Activated gamma-delta T cell treated with Interleukin-2 at 50 U/mL for 16 hours (primary cell): ENCODE data around the gene WDFY1.

Source experiments
- DNase-seq: peaks from one replicate; pipeline ENCODE4 v3.0.0-alpha.2; 2020

WDFY1 gene

DNA sequence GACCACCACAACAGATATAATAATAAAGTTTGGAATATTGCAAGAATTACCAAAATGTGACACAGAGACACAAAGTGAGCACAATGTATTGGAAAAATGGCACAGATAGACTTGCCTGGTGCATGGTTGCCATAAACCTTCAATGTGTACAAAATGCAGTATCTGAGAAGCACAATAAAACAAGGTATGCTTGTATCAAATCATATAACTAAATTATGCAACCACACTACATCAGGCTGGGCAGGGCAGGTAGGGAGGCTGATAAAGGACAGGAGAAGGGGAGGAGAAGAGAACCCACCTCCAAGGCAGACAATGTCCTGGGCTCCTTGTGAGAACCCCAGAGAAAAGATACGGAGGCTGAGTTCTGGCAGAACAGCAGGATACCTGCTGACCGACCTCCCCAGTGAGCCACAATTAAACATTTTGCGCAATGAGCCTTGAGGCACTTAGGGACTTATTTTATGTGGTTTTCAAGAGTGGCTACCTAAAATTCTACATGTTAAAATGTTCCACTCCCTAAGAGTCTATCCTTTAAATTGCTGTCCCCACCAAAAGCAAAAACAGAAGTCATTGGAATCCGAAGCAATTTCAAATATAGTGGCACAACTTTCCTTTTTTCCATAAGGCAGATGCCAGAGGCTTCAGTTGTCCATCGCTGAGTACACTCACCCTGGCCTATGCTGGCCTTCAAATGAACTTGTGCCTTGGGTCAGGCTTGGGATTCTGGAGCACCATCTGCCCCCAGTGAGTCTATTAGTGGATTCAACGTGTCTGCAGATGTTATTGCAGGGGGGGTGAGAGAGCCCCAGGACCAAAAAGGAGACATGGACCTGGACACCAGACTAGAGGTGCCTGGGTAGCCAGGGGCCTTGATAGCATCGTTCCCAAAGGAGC lies 16.8 kb downstream of the WDFY1 start:
- no peak for DNase-seq

DNA sequence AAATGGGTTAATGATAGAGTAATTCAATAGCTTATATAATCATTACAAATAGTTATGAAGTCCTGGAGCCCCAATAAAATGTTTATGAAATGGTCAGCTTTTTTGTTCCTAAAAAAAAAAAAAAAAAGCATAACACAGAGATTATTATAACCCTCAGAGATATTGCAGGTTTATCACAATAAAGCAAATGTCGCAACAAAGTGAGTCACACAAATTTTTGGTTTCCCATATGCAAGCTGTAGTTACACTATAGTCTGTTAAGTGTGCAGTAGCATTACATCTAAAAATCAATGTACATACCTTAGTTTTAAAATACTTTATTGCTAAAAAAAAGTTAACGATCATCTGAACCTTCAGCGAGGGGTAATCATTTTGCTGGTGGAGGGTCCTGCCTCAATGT lies 20.0 kb downstream of the WDFY1 start:
- DNase-seq: no peak

DNA sequence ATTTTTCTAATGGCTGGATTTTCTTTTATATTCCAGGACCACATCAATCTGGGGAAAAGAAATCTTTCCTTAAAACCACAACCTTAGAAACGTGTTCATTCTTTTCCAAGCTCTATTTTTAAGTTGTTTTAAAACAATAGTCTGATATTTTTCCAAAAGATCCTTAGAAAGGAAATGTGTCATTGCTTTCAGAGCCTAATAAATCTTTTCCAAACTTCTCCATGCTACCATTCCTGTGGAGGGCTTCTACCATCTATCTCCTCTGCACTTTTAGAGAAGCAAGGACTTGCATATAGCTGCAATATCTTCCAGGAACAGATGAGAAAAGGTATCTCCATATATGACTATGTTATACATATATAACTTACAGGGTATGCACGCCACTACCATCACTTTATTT lies 21.2 kb downstream of the WDFY1 start:
- no peak for DNase-seq

DNA sequence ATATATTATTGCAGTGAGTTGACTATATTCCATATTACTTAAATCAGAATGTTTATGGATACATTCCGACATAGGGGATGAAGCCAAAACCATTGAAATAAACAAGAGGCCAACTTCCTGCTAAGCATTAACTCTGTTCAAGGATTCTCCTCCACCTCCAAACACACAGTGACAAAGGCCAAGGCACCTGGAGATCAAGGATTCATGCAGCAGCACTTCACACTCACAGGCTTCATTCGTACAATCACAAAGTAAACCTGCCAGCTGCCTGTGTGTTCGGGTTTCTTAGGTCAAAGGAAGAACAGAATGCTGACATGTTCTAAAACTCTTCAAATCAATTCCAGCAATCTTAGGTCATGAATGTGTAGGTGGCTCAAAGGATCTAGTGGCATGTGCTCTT lies 22.8 kb downstream of the WDFY1 start:
- no peak for DNase-seq

DNA sequence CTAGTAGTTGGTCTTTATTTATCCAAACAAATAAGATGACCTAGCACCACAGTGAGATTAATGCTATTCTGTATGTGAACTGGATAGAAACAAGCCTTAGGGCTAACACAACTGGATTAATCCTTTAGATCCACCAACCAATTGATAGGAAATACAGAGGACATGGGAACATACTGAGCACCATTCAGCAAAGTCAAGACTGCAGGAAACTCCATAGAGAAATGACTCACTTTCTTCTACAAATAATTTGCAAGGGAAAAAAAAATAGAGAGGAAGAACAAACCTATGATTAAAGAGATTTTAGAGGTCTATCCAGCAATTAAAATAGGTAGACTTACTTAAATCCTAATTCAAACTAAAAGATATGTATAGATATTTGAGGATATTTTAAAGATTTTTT lies 23.9 kb downstream of the WDFY1 start:
- DNase-seq: no peak

DNA sequence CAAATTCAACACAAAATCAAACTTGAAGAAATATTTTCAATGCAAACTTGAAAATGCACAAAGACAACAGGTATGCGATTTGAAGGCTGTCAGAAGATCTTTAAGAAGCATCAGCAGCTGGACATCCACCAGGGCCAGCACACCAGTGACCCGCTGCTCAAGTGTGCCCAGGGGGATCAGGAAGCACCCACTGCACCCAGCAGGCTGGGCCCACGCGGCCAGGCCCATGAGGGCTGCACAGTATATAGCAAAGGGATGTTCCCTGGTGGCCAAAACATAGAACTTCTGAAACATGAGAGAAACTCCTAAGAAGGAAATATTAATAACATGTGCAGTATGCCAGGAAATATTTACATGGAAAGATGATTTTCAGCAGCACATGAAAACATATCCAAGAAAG lies 25.0 kb downstream of the WDFY1 start:
- no peak for DNase-seq

DNA sequence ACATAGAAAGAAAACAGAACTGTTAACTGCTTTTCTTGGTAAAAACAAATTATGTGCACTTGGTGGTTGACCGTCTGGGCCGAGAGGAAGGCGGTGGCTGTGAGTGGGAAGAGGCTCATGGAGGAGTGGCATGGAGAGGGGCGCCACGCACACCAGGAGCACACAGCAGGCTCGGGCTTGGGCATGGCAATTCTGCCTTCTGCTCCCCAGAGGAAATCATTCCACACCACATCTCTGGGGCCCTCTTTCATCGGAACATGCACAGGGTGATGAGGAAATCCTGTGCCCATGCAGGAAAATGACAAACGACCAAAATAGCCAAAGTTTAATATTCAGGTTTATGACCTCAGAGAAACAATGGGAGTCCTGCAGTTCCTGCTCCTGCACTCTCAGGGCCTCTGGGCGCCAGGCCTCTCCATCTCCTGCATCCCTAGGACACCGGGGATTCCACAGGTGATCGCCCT lies 26.4 kb downstream of the WDFY1 start:
- no peak for DNase-seq

DNA sequence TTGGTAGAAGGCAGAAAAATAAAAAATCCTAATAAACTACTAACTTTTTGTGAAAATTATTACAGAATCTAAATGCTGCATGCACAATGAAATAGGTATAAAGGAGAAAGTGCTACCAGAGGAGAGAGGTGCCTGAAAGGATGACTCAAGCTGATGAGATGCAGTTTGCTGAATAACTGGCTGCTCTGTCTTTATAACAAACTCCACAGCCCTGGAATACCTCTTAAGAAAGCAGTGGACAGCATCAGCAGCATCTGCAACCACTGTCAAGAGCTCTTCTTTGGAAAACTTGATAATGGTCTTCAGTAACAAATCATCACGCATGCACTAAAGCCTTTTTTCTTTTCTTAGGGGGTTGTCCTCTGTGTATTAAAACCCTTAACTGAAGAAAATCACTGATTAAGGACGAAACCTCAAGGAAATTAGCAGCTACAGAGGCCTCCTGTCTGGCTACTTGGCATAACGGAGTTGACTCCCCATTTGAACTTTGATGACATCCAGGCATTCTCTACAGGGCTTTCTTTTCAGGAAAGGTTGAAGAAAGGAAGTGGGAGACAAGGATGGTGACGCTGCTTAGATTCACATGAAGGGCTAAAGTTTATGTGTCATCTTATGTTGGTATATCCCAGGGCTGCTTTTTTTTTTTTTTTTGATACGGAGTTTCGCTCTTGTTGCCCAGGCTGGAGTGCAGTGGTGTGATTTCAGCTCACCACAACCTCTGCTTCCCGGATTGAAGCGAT lies 28.8 kb downstream of the WDFY1 start:
- DNase-seq: no peak

DNA sequence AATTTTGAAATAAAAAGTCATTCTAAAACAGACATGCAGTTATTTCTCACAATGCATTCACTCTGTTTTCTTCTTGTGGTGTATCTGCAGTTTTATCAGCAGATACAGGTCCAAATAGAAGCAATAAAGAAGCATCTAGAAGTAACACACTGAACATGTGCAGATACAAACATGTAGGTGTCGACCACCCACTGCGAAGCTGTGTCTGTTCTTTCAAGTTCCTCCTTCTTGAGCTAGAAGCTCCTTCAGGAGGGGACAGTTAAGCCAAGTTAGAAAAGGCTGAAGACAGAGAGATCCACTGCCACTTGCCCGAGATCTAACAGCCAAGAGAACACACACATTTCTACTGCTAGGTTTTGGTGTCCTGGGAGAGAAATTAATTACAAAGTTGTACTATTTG lies 30.1 kb downstream of the WDFY1 start:
- DNase-seq: no peak

DNA sequence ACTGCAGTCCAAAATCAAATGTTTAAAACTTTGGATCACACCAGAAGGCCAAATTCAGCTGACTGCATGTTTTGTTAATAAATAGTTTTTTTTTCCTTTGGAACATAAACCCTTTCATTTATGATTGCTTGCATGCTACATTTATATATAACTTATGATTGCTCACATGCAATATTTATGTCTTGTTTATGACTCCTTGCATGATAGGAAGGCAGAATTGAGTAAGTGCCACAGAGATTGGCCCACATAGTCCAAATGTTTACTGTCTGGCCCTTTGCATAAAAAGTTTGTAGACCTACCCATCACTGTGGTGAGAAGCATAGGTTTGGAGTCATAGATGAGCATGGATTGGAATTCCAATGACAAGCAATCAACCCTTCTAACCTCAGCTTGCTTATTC lies 30.8 kb downstream of the WDFY1 start:
- no peak for DNase-seq

DNA sequence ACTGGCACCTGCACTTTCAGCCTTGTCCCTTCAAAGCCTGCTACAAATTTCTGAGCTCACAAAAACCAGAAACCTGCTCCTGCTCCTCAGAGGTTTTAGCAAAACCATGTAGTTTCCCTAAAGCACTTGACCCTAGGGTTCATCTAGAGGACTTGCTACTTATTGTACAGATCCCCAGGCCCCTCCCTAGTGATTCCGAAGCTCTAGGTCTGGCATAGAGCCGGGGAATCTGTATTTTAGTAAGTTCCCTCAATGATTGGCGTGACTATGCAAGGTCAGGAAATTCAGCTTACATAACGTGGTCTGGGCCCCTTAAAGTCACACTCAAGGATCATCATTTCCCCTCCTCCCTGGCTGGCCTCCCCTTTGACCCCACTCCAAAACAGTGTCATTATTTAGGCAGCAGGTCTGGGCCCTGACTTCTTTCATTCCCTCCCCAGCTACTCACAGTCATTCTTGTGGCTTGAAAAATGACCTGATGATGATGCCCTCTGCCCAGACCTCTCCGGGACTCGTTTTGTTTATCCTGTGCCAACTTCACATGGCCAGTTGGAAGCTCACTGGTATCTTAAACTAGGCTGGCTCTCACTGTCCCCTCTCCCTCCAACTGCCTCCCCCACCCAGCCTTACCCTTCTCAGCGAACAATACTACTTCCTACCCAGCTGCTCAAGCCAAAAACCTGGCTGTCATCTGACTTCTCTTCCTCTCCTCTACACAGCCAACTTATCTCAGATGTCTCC lies 36.0 kb downstream of the WDFY1 start:
- no peak for DNase-seq

DNA sequence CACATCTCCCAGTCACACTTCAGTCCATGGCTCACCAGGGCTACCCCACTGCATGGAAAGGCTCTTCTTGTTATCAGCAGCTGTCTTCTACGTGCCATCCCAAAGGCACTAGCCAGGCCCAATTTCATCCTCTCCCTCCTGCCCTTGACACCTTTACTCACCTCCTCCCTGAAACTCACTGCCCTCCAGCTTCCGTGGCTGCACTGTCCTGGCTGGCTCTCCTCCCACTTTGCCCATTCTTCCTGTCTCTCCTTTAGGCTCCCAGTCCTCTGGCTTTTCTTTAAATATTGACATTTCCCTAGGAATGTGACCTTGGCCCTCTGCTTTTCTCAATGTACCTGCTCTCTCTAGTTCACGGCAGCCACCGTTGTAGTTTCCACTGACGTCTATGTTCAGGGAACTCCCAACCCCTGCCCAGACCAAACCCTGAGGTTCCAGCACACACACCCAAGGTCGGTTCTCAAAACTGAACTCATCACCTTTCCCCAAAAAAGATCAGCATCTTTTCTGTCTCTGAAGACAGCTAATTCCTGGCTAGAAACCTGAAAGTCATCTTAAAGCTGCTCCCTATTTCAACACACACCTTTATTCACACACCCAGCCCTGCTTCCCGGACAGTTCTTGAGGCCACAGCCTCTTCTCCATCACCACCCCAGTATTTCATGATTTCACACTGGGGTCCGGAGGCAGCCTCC lies 36.7 kb downstream of the WDFY1 start:
- DNase-seq: no peak

DNA sequence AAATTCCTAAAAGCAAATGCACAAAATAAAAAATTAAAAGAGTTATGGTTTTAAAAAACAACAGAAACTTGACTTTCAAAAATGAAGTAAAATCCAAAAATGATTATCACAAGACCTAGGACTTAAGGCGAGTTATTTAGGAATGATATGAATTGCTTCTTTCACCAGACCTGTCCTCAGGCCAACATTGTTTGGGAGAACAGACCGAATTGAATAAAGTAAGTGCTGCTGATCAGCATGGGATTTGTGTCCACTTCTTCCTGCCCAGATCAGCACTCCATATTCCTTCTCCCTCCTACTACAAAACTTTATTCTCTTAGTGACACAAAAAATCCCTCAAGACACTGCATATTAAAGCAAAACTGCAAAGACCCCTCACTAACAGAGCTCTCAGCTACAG lies 39.1 kb downstream of the WDFY1 start:
- DNase-seq: no peak

DNA sequence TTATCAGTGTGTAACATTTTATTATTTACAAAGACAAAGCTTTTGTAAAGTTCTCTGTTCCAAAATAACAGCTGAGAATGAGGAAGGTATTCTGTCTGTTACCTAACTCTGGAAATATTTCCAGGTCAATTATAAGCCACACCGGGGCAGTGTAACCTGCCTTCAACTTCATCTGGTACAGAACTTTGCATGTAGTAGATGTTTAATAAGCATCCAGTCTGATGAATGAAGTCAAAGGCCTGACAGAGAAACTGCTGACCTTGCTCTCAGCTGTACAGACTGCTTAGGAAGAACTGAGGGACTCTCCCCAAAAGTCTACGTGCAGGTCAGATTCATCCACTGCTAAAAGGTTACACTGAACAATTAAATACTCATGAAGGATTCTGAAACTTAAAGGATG lies 43.3 kb downstream of the WDFY1 start:
- no peak for DNase-seq

DNA sequence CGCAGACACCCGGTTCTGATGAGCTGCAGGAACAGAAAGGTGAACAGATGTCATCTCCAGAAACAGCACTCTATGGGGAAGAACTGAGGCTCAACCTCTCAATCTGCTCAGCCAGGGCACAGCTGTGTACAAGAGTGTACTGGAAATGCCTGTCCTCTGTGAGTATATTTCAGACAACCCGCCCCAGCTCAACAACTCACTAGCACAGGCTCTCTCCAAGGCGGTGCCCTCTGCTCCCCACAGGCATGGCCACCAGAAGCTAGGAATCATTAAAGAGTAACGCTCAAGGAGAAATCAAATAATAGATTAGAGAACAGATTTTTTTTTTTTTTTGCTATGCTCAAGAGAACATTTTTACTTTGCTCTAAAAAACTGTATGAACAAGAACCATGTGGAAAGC lies 43.8 kb downstream of the WDFY1 start:
- DNase-seq: no peak

DNA sequence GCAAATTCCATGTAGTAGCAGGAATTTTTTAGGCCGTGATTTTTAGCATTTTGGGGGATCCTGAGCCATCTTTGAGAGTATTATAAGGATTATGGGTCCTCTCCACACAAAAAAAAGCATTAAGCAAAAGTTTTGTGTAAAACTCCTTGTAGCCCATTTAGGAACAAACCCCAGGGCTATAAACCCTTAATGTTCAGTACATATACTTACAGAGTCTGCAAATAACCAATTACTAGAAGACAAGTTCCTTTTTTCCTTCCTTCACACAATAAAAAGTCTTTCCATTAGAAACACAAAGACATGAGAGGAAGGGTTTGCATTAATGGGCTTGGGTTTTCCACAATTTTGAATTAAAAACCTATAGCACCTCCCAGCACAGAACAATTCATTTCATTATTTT lies 44.6 kb downstream of the WDFY1 start:
- DNase-seq: no peak

DNA sequence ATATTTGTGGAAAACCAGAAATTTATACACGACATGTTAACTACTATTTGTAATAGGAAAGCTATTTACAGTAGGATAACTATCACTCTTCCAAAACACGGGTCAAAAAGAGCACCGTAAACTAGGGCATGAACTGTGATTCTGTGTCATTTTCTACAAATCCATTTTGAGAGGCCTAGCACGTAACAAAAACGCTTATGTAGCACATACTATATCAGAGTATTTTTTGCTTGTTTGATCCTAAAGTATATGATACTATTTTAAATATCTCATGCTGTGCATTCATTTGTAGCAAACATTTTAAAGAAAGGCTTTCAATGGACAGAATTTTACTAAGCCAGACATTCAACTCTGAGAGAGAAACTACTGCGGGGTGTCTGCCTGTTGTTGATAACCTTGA lies 45.1 kb downstream of the WDFY1 start:
- DNase-seq: no peak

DNA sequence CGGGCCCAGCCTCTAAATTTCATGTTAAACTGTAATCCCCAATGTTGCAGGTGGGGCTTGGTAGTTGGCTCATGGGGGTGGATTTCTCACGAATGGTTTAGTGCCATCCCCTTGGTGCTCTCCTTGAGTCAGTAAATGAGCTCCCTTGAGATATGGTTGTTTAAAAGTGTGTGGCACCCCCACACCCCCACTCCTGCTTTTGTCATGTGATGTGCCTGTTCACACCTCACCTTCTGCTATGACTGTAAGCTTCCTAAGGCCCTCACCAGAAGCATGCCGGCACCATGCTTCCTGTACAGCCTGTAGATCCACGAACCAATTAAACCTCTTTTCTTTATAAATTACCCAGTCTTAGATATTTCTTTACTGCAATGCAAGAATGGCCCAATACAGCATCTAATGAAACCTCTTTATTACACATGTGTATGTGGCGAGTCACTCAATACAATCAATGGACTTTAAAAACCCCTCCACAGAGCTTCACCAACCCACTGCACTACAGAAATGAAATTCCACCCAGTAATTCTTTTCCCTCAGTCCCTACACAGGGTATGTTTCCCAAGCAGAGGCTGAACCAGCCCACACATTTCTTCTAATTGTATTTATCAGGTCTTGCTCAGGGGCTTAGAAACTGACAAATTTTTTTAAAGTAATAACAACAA lies 47.3 kb downstream of the WDFY1 start:
- DNase-seq: no peak

DNA sequence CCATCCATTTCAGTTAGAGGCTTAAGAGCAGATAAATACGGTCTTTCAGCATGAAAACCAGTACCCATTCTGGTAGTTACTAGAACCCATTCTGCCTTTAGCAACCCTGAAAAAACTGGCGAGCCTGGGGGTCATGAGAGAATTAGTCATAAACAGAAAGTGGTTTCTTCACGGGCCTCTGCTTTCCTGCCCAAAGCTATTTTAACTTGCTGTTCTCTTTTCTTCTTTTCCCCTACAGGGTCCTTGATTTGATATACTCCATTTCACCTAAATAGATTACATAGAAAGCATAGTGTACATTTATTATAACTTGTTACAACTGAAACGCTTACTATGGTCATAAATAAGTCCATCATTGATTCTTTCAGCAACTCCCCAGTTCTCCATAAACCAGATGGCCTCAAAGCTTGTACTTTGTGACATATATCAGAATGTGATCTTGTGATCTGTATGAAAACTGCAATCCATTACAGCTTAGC lies 48.3 kb downstream of the WDFY1 start:
- no peak for DNase-seq

DNA sequence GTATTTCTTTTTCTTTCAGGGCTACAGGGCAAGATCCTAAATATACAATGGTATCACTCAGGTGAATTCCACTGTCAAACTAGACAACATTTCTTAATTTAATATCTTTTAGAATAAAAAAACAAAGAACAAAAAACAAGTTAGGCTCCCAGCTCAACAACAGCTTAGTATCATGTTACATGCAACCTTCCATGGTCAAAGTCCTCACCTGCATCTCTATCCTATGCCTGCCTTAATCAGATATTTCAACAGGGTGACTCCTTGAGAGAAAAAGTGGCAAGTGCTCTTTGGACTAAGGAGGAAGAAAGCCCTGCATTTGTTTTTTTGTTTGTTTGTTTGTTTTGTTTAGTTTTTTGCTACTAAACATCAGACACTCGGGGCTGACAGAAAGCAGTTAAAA lies 50.2 kb downstream of the WDFY1 start:
- no peak for DNase-seq

DNA sequence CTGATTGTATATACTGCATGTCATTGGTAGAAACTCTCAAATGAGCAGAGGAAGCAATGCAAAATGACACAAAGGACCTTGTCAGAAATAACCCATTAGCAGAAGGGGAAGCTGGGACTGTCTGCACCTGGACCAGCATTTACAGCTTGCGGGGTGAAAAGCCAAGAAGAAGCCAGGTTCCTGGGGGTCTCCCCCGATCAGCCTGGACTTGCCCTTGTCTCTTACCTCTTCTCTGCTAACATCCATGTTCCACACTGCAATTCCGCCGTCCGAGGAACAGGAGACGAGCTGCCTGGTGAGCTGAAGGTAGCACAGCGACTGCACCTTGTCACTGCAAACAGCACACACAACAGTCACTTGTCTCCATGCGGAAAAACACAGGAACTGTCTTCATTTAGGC lies 51.1 kb downstream of the WDFY1 start:
- DNase-seq: no peak

DNA sequence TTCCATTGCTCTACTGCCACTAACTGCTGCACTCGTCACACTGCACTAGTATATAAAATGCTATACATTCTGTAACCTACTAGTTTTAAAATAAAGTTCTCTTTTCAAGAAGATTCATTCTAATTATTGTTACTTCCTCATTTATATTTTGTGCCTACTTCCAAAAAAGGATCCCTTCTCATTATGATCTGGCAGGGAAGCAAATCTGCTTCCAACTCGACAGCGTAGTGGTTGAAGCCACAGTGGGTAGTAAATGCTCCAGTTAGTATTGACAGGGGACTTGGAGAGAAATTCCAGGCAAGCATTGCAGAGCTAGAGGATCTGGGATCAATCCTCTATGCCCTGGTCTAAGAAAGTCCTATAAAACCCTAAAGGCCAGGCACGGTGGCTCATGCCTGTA lies 54.4 kb downstream of the WDFY1 start:
- DNase-seq: no peak
